HepG2 (cell line): ENCODE measurements around the gene SBNO1. TPM values are rescaled to one million over a fixed set of nuclear protein-coding genes. Genes with fewer than 3 reads are reported as not detected.

Experiments used
- E2F5 ChIP-seq: sonication (generic); formaldehyde crosslinking; conservative IDR thresholded peaks from 2 replicates; pipeline ENCODE4 v1.4.0; 2020; ENCODE audit warnings: missing genetic modification reagents
- GABPA ChIP-seq, 2 experiments: IDR thresholded peaks; 2 replicates each; pipeline ENCODE4 v1.6.1; 2011 to 2016; ENCODE audit warnings: low read depth in 2 of 2, low read length in 1 of 2, missing biosample characterization in 1 of 2, missing genetic modification characterization in 1 of 2
- GABPB1 ChIP-seq: IDR thresholded peaks from 2 replicates; pipeline ENCODE4 v1.6.1; 2016; ENCODE audit warnings: mild to moderate bottlenecking, missing genetic modification reagents, moderate library complexity, missing compliant biosample characterization
- GRHL1 ChIP-seq: sonication (generic); formaldehyde crosslinking; conservative IDR thresholded peaks from 2 replicates; pipeline ENCODE4 v1.8.0; 2022; ENCODE audit warnings: missing genetic modification reagents
- IRX3 ChIP-seq: sonication (generic); formaldehyde crosslinking; IDR thresholded peaks from 2 replicates; pipeline ENCODE4 v1.8.1; 2023; ENCODE audit warnings: mild to moderate bottlenecking, low read depth, missing genetic modification reagents, borderline replicate concordance
- KMT2B ChIP-seq: IDR thresholded peaks from 2 replicates; pipeline ENCODE4 v1.6.1; 2016; ENCODE audit warnings: missing genetic modification reagents, missing compliant biosample characterization
- MTF1 ChIP-seq: sonication (generic); formaldehyde crosslinking; IDR thresholded peaks from 2 replicates; pipeline ENCODE4 v1.5.0; 2020; ENCODE audit warnings: missing genetic modification reagents
- NFE2 ChIP-seq: sonication (generic); formaldehyde crosslinking; IDR thresholded peaks from 2 replicates; pipeline ENCODE4 v1.4.0; 2020; ENCODE audit warnings: missing genetic modification reagents
- POLR2AphosphoS5 ChIP-seq: IDR thresholded peaks from 2 replicates; pipeline ENCODE4 v1.6.1; 2012; ENCODE audit warnings: low read depth, low read length
- SMYD3 ChIP-seq: sonication (generic); formaldehyde crosslinking; IDR thresholded peaks from 2 replicates; pipeline ENCODE4 v1.8.1; 2023; ENCODE audit warnings: mild to moderate bottlenecking, missing genetic modification reagents
- ZBTB2 ChIP-seq: sonication (generic); formaldehyde crosslinking; IDR thresholded peaks from 2 replicates; pipeline ENCODE4 v1.8.0; 2022; ENCODE audit warnings: low read depth, missing genetic modification reagents
- ZFP1 ChIP-seq: IDR thresholded peaks from 2 replicates; pipeline ENCODE4 v1.6.1; 2016
- ZNF124 ChIP-seq: sonication (generic); formaldehyde crosslinking; IDR thresholded peaks from 2 replicates; pipeline ENCODE4 v1.4.0; 2020; ENCODE audit warnings: missing genetic modification reagents
- ZNF3 ChIP-seq: IDR thresholded peaks from 2 replicates; pipeline ENCODE4 v1.7.0; 2017; ENCODE audit warnings: inconsistent platforms
- ZNF33B ChIP-seq: sonication (generic); formaldehyde crosslinking; IDR thresholded peaks from 2 replicates; pipeline ENCODE4 v1.5.1; 2020; ENCODE audit warnings: mild to moderate bottlenecking, missing genetic modification reagents
- ZNF557 ChIP-seq: sonication (generic); formaldehyde crosslinking; IDR thresholded peaks from 2 replicates; pipeline ENCODE4 v1.4.0; 2020; ENCODE audit warnings: missing genetic modification reagents
- ZNF570 ChIP-seq: sonication (generic); formaldehyde crosslinking; IDR thresholded peaks from 2 replicates; pipeline ENCODE4 v1.4.0; 2020; ENCODE audit warnings: mild to moderate bottlenecking, missing genetic modification reagents, borderline replicate concordance
- ZSCAN20 ChIP-seq: sonication (generic); formaldehyde crosslinking; IDR thresholded peaks from 2 replicates; pipeline ENCODE4 v1.4.0; 2020; ENCODE audit warnings: missing genetic modification reagents, mild to moderate bottlenecking, borderline replicate concordance
- polyA plus RNA-seq, 8 experiments: library from polyadenylated mRNA; depleted of rRNA in 3 of 8; stranded (reverse) in 7 of 8; unstranded in 1 of 8; fragments of >200 nt; fragmentation: Illumina TruSeq in 4 of 8; extraction: Trizol in 4 of 8; gene quantifications; 2 replicates each; pipeline versions ENCODE4 v1.2.1 to v1.2.3, GENCODE V29; 2011 to 2016; ENCODE audit warnings: low read depth in 4 of 8, missing spikeins in 1 of 8, mixed read lengths in 1 of 8; ENCODE audit not compliant: insufficient read depth in 1 of 8
- total RNA-seq, 5 experiments: library from RNA; depleted of rRNA; stranded (reverse); fragments of >200 nt; fragmentation: Illumina TruSeq; extraction: Trizol; gene quantifications; 2 replicates each; pipeline ENCODE4 v1.2.3, GENCODE V29; 2016; ENCODE audit warnings: low read depth in 1 of 5
- TF ChIP-seq, protein P1 (sequence below): IDR thresholded peaks from 2 replicates; pipeline ENCODE4 v1.6.1; 2016; ENCODE audit warnings: low read depth, borderline replicate concordance
- TF ChIP-seq, protein P2 (sequence below): sonication (generic); formaldehyde crosslinking; IDR thresholded peaks from 2 replicates; pipeline ENCODE4 v1.4.0; 2020; ENCODE audit warnings: missing genetic modification reagents; ENCODE audit errors: not compliant biosample characterization
- TF ChIP-seq, protein P3 (sequence below): IDR thresholded peaks from 2 replicates; pipeline ENCODE4 v1.6.1; 2012; ENCODE audit warnings: inconsistent platforms

SBNO1 gene
- total and polyA plus RNA-seq, 2 of the 13 experiments (the other 11 are each of a cell fraction or from before 2014, with no cell fraction given): 10.9 to 40.2 TPM

GRCh38 chr12:123365025-123365917 is 624 bp upstream of the SBNO1 start (continued):
- no peak for TF ChIP-seq GRHL1 (CRISPR knock-in tag)
- TF ChIP-seq, protein P1, sequence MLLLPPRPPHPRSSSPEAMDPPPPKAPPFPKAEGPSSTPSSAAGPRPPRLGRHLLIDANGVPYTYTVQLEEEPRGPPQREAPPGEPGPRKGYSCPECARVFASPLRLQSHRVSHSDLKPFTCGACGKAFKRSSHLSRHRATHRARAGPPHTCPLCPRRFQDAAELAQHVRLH: peak; percentile 82; the same call in 1 of the 2 replicates
- TF ChIP-seq ZNF557 (CRISPR knock-in tag): peak; percentile 50; the same call in 1 of the 2 replicates
- peak; percentile 58; the same call in 1 of the 2 replicates for TF ChIP-seq E2F5
- peak; percentile 85 for TF ChIP-seq POLR2AphosphoS5
- TF ChIP-seq ZNF570 (CRISPR knock-in tag): no peak
- TF ChIP-seq, protein P2, sequence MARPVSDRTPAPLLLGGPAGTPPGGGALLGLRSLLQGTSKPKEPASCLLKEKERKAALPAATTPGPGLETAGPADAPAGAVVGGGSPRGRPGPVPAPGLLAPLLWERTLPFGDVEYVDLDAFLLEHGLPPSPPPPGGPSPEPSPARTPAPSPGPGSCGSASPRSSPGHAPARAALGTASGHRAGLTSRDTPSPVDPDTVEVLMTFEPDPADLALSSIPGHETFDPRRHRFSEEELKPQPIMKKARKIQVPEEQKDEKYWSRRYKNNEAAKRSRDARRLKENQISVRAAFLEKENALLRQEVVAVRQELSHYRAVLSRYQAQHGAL (CRISPR knock-in tag): peak; percentile 46
- no peak for TF ChIP-seq ZNF33B (CRISPR knock-in tag)
- TF ChIP-seq MTF1 (CRISPR knock-in tag): 0 out of 2 replicates have a peak, but pooled peaks have one; percentile 60
- TF ChIP-seq KMT2B (CRISPR knock-in tag): peak; percentile 55
- TF ChIP-seq ZFP1: no peak
- TF ChIP-seq ZBTB2: no peak
- TF ChIP-seq, protein P3, sequence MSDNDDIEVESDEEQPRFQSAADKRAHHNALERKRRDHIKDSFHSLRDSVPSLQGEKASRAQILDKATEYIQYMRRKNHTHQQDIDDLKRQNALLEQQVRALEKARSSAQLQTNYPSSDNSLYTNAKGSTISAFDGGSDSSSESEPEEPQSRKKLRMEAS: peak; percentile 81
- no peak for TF ChIP-seq NFE2 (CRISPR knock-in tag)
- TF ChIP-seq ZNF124 (CRISPR knock-in tag): no peak
- TF ChIP-seq ZSCAN20 (CRISPR knock-in tag): peak; percentile 52; the same call in 1 of the 2 replicates
- TF ChIP-seq GABPB1 (CRISPR knock-in tag): peak; percentile 89
- peak; percentile 44; the same call in 1 of the 2 replicates for TF ChIP-seq GABPA (IDR thresholded peaks at IDR 0.05; ENCODE audit: low read depth, low read length)
- peak; percentile 80 for TF ChIP-seq GABPA (CRISPR knock-in tag; IDR thresholded peaks at IDR 0.05; ENCODE audit: low read depth)
- peak; percentile 67; the same call in 1 of the 2 replicates for TF ChIP-seq SMYD3 (CRISPR knock-in tag)
- TF ChIP-seq ZNF3 (CRISPR knock-in tag): 0 out of 2 replicates have a peak, but pooled peaks have one; percentile 16
- no peak; the same call in 1 of the 2 replicates for TF ChIP-seq IRX3 (CRISPR knock-in tag)
